AG09319 (cell line): Measurements from ENCODE around the gene TMEM221.

Experiments
- DNase-seq: peaks from one replicate; pipeline ENCODE4 v3.0.0-alpha.2; 2010; ENCODE audit warnings: low read depth; ENCODE audit errors: extremely low read depth
- CTCF ChIP-seq: IDR thresholded peaks from 2 replicates; pipeline ENCODE4 v1.5.1; 2011; ENCODE audit warnings: low read depth, mild to moderate bottlenecking, inconsistent platforms, low read length, moderate library complexity

Gene TMEM221

GRCh38 chr19:17450264-17451075 is 2.0 kb upstream of the TMEM221 start:
- no peak for DNase-seq
- no peak for TF ChIP-seq CTCF

- no peak for TF ChIP-seq CTCF
- DNase-seq, result no peak
These were observed 751 bp downstream of the TMEM221 start for GRCh38 chr19:17447704-17448130.

GRCh38 chr19:17445526-17446165 is 2.8 kb downstream of the TMEM221 start:
- DNase-seq, result no peak
- no peak for TF ChIP-seq CTCF

- no peak for DNase-seq
- peak; percentile 31 for TF ChIP-seq CTCF
These were observed 7.0 kb downstream of the TMEM221 start for GRCh38 chr19:17441241-17442021.

GRCh38 chr19:17436874-17437267 is 11.6 kb downstream of the TMEM221 start:
- no peak for DNase-seq
- TF ChIP-seq CTCF, result no peak

- no peak for TF ChIP-seq CTCF
- no peak for DNase-seq
These were observed 12.2 kb downstream of the TMEM221 start for GRCh38 chr19:17436094-17436873.
